Thyroid gland (tissue), 4 donors: ENCODE data around the gene HNF1B. TPM values are rescaled to one million over a fixed set of nuclear protein-coding genes. Genes with fewer than 3 reads are reported as not detected.

Source experiments
- DNase-seq, 2 donors: peaks; one replicate each; pipeline ENCODE4 v3.0.0-alpha.2; 2019
- H3K27ac ChIP-seq, 3 donors: fragments of 200-600 bp; sonication (generic); 1 replicate in 2 of 3; 2 replicates in 1 of 3; pipeline ENCODE4 v1.5.1; 2016 to 2019; ENCODE audit warnings: mild to moderate bottlenecking in 1 of 3, moderate library complexity in 1 of 3
- H3K27me3 ChIP-seq: fragments of 200-600 bp; sonication (generic); one replicate; pipeline ENCODE4 v1.5.1; 2019
- H3K36me3 ChIP-seq, 2 donors: fragments of 200-600 bp; sonication (generic); one replicate each; pipeline ENCODE4 v1.5.1; 2016 to 2019
- H3K4me1 ChIP-seq, 2 donors: fragments of 200-600 bp; sonication (generic); one replicate each; pipeline ENCODE4 v1.5.1; 2017 to 2019
- H3K4me3 ChIP-seq, 3 donors: fragments of 200-600 bp; sonication (generic); replicated peaks in 1 of 3; 1 replicate in 2 of 3; 2 replicates in 1 of 3; pipeline ENCODE4 v1.5.1; 2016; ENCODE audit warnings: mild to moderate bottlenecking in 1 of 3
- H3K9me3 ChIP-seq: fragments of 200-600 bp; sonication (generic); one replicate; pipeline ENCODE4 v1.5.1; 2017
- CTCF ChIP-seq, 6 experiments: fragments of 200-600 bp in 3 of 6; fragments of 450-650 bp in 3 of 6; sonication (generic) in 3 of 6; IDR thresholded peaks; one replicate each; pipeline ENCODE4 v1.5.1; 2016 to 2019; ENCODE audit warnings: antibody characterized with exemption in 6 of 6, mild to moderate bottlenecking in 2 of 6, inconsistent platforms in 1 of 6, moderate library complexity in 1 of 6
- POLR2A ChIP-seq, 2 donors: fragments of 450-650 bp; IDR thresholded peaks; one replicate each; pipeline ENCODE4 v1.6.1; 2017; ENCODE audit warnings: antibody characterized with exemption in 2 of 2, mild to moderate bottlenecking in 2 of 2, moderate library complexity in 1 of 2
- WGBS, 2 donors: methylation state at CpG; one replicate each; pipeline ENCODE4 v1.1.5; 2017; 5-methylcytosine and 5-hydroxymethylcytosine counted together
- intact Hi-C: fragments of 100-400 bp; cut with DNase I; formaldehyde crosslinking; loops from one replicate; pipeline ENCODE4 v1.15.1; 2023
- total RNA-seq, 4 donors: library from RNA; depleted of rRNA; stranded (reverse); fragments of >200 nt; gene quantifications; one replicate each; pipeline ENCODE4 v1.2.3, GENCODE V29; 2016

HNF1B gene
- total RNA-seq, 4 donors from 2014 or later = not detected

GRCh38 chr17:37671028-37671823 lies 73.6 kb downstream of the HNF1B start:
- Histone ChIP-seq H3K27ac (no peak overlapping the region), H3K9me3 (no peaks in the 10 kb centered on the region), H3K4me1 (no peaks in the 10 kb centered on the region), H3K36me3 (no peaks in the 10 kb centered on the region), H3K27me3 (no peaks in the 10 kb centered on the region), H3K4me3 (no peak overlapping the region)
- 89 to 91% methylated on average over 9 of the region's 9 CpGs for WGBS, 2 donors
- intact Hi-C loops = no loop called here
- no peak for DNase-seq
- TF ChIP-seq POLR2A (IDR thresholded peaks at IDR 0.05) (no peak), CTCF (IDR thresholded peaks at IDR 0.05) (no peak)

- Histone ChIP-seq H3K27ac (no peak overlapping the region), H3K4me3 (no peak overlapping the region), H3K27me3 (no peaks in the 10 kb centered on the region), H3K4me1 (no peaks in the 10 kb centered on the region), H3K9me3 (no peaks in the 10 kb centered on the region), H3K36me3 (no peaks in the 10 kb centered on the region)
- no peak for DNase-seq
- intact Hi-C loops = no loop called here
- WGBS, 2 donors = 94 to 100% methylated on average over 1 of the region's 1 CpG
- TF ChIP-seq CTCF (IDR thresholded peaks at IDR 0.05) (no peak), POLR2A (IDR thresholded peaks at IDR 0.05) (no peak)
These were observed 77.8 kb downstream of the HNF1B start for GRCh38 chr17:37667039-37667438.

- intact Hi-C loops = no loop called here
- TF ChIP-seq CTCF (IDR thresholded peaks at IDR 0.05) (no peak), POLR2A (IDR thresholded peaks at IDR 0.05) (no peak)
These were observed 80.6 kb downstream of the HNF1B start for GRCh38 chr17:37664214-37664613.

GRCh38 chr17:37662353-37662752 lies 82.5 kb downstream of the HNF1B start:
- no peaks in the 10 kb centered on the region for H3K27me3 ChIP-seq
- H3K4me3 ChIP-seq = no peak overlapping the region
- no peaks in the 10 kb centered on the region for H3K4me1 ChIP-seq
- 62% methylated on average over 4 of the region's 4 CpGs for WGBS, 2 donors
- no peak overlapping the region for H3K27ac ChIP-seq
- H3K9me3 ChIP-seq = no peaks in the 10 kb centered on the region
- H3K36me3 ChIP-seq = no peaks in the 10 kb centered on the region
- intact Hi-C loops = no loop called here
- TF ChIP-seq CTCF (IDR thresholded peaks at IDR 0.05) (no peak), POLR2A (IDR thresholded peaks at IDR 0.05) (no peak)
- DNase-seq = no peak

More at GRCh38 chr17:37664214-37664613, 80.6 kb downstream of the HNF1B start:
- H3K27ac ChIP-seq = no peak overlapping the region
- no peaks in the 10 kb centered on the region for H3K9me3 ChIP-seq
- H3K4me1 ChIP-seq = no peaks in the 10 kb centered on the region
- DNase-seq = no peak
- H3K27me3 ChIP-seq = no peaks in the 10 kb centered on the region
- no peak overlapping the region for H3K4me3 ChIP-seq
- WGBS, 2 donors = 89 to 96% methylated on average over 3 of the region's 3 CpGs
- H3K36me3 ChIP-seq = no peaks in the 10 kb centered on the region

GRCh38 chr17:37661400-37662014 lies 83.4 kb downstream of the HNF1B start:
- H3K36me3 ChIP-seq = no peaks in the 10 kb centered on the region
- H3K27ac ChIP-seq = no peak overlapping the region
- H3K4me1 ChIP-seq = no peaks in the 10 kb centered on the region
- TF ChIP-seq POLR2A (IDR thresholded peaks at IDR 0.05) (no peak), CTCF (IDR thresholded peaks at IDR 0.05) (no peak)
- DNase-seq = no peak
- WGBS, 2 donors = 69 to 84% methylated on average over 1 of the region's 1 CpG
- intact Hi-C loops = no loop called here
- H3K9me3 ChIP-seq = no peaks in the 10 kb centered on the region
- no peak overlapping the region for H3K4me3 ChIP-seq
- no peaks in the 10 kb centered on the region for H3K27me3 ChIP-seq
